Nasal cavity respiratory epithelium epithelial cell of viscerocranial mucosa (primary cell): ENCODE results near the gene PMIS2. TPM values are rescaled to one million over a fixed set of nuclear protein-coding genes. Genes with fewer than 3 reads are reported as not detected.

Experiments used
- total RNA-seq: library from RNA; depleted of rRNA; stranded (reverse); fragments of >200 nt; gene quantifications from 2 replicates; pipeline ENCODE4 v1.2.3, GENCODE V29; 2014

PMIS2 gene
- total RNA-seq: not detected in 2 replicates

GRCh38 chr19:35585848-35586247 lies at the start of gene PMIS2:
PMIS2 (plus strand) TSS chr19:35586173; CDS start chr19:35586260, 87 bp downstream.

GRCh38 chr19:35545001-35545854 lies 40.7 kb upstream of the PMIS2 start, which contains the start of gene TMEM147:
TMEM147 (plus strand) TSS chr19:35545626; CDS start chr19:35545740, 114 bp downstream.

GRCh38 chr19:35563207-35563829 lies 22.7 kb upstream of the PMIS2 start, which contains the start of gene ATP4A:
ATP4A (minus strand) TSS chr19:35563658; CDS start chr19:35563629, 29 bp downstream.

GRCh38 chr19:35612559-35613321 lies 26.8 kb downstream of the PMIS2 start, which contains the start of gene HAUS5:
HAUS5 (plus strand) TSS chr19:35612735; CDS start chr19:35612795, 60 bp downstream.

GRCh38 chr19:35628565-35629331 lies 42.8 kb downstream of the PMIS2 start, which contains the start of gene RBM42:
RBM42 (plus strand) TSS chr19:35629036; CDS start chr19:35629154, 118 bp downstream.

Other genes with a start within 250 kb of the PMIS2 start
- gene FFAR1, start 238.3 kb upstream of the PMIS2 start, total RNA-seq: not detected in 2 replicates
- not detected in 2 replicates for gene FFAR3, start 227.7 kb upstream of the PMIS2 start, total RNA-seq
- not detected in 2 replicates for gene GPR42, start 215.1 kb upstream of the PMIS2 start, total RNA-seq
- gene FFAR2, start 137.9 kb upstream of the PMIS2 start, total RNA-seq: not detected in 2 replicates
- 0.28 and 13.7 TPM in 2 replicates for gene KRTDAP, start 95.7 kb upstream of the PMIS2 start, total RNA-seq
- 78.4 and 142 TPM in 2 replicates for gene DMKN, start 72.5 kb upstream of the PMIS2 start, total RNA-seq
- gene SBSN, start 57.9 kb upstream of the PMIS2 start, total RNA-seq: 16.5 and 67.3 TPM in 2 replicates
- not detected in 2 replicates for gene GAPDHS, start 52.7 kb upstream of the PMIS2 start, total RNA-seq
- gene TMEM147, start 40.5 kb upstream of the PMIS2 start, total RNA-seq: 99.0 and 109 TPM in 2 replicates
- not detected in 2 replicates for gene ATP4A, start 22.5 kb upstream of the PMIS2 start, total RNA-seq
- 3.1 and 4.6 TPM in 2 replicates for gene HAUS5, start 26.6 kb downstream of the PMIS2 start, total RNA-seq
- gene RBM42, start 42.9 kb downstream of the PMIS2 start, total RNA-seq: 33.2 and 37.9 TPM in 2 replicates
- gene ETV2, start 55.6 kb downstream of the PMIS2 start, total RNA-seq: 0.34 TPM in 1 of 2 replicates, not detected in the other
- gene COX6B1, start 62.1 kb downstream of the PMIS2 start, total RNA-seq: 88.5 and 102 TPM in 2 replicates
- not detected in 2 replicates for gene UPK1A, start 80.3 kb downstream of the PMIS2 start, total RNA-seq
- not detected in 2 replicates for gene ZBTB32, start 118.4 kb downstream of the PMIS2 start, total RNA-seq
- gene KMT2B, start 131.8 kb downstream of the PMIS2 start, total RNA-seq: 4.1 and 21.1 TPM in 2 replicates
- under 0.01 and 0.43 TPM in 2 replicates for gene IGFLR1, start 156.3 kb downstream of the PMIS2 start, total RNA-seq
- 9.1 and 12.6 TPM in 2 replicates for gene U2AF1L4, start 159.2 kb downstream of the PMIS2 start, total RNA-seq
- gene PSENEN, start 159.5 kb downstream of the PMIS2 start, total RNA-seq: 14.9 and 15.7 TPM in 2 replicates
- gene LIN37, start 162.4 kb downstream of the PMIS2 start, total RNA-seq: 5.8 and 7.3 TPM in 2 replicates
- under 0.01 and 0.28 TPM in 2 replicates for gene HSPB6, start 170.9 kb downstream of the PMIS2 start, total RNA-seq
- gene PROSER3, start 172.0 kb downstream of the PMIS2 start, total RNA-seq: 2.1 and 5.7 TPM in 2 replicates
- gene ARHGAP33, start 189.4 kb downstream of the PMIS2 start, total RNA-seq: 0.57 TPM in 1 of 2 replicates, not detected in the other
- not detected in 2 replicates for gene PRODH2, start 226.7 kb downstream of the PMIS2 start, total RNA-seq